CD4-positive, alpha-beta T cell (primary cell): ENCODE results near the gene SP1. TPM values are rescaled to one million over a fixed set of nuclear protein-coding genes. Genes with fewer than 3 reads are reported as not detected.

Experiments
- ATAC-seq: fragments of 200-7000 bp; cut with Tn5 transposase; one replicate; pipeline ENCODE4 v1.10.0; 2022; ENCODE audit warnings: mild to moderate bottlenecking; ENCODE audit not compliant: poor library complexity
- CTCF ChIA-PET: fragments of 350-600 bp; sonication (Branson Sonifier 250); formaldehyde crosslinking; loops from one replicate; lab custom pipeline; 2021; ENCODE audit warnings: antibody characterized with exemption, inconsistent platforms; lab: Charles Lee
- POLR2A ChIA-PET: fragments of 350-600 bp; sonication (Branson Sonifier 250); formaldehyde crosslinking; loops from one replicate; lab custom pipeline; 2021; ENCODE audit warnings: antibody characterized with exemption, inconsistent platforms; lab: Charles Lee
- DNase-seq, 14 experiments: peaks; one replicate each; pipeline ENCODE4 v3.0.0-alpha.2; 2013 to 2020; ENCODE audit warnings: mixed read lengths in 2 of 14
- H3K27ac ChIP-seq, 2 donors: one replicate each; pipeline versions ENCODE4 v1.5.1 to v1.7.0; 2013; ENCODE audit warnings: low read length in 2 of 2, low read depth in 1 of 2, mild to moderate bottlenecking in 1 of 2
- H3K27me3 ChIP-seq, 2 experiments: 1 replicate in 1 of 2; 2 replicates in 1 of 2; pipeline versions ENCODE4 v1.6.1 to v1.7.0; 2013; ENCODE audit warnings: low read length in 2 of 2, control low read depth in 1 of 2, mild to moderate bottlenecking in 1 of 2, moderate library complexity in 1 of 2; ENCODE audit not compliant: insufficient read depth in 2 of 2, control insufficient read depth in 1 of 2
- H3K36me3 ChIP-seq: one replicate; pipeline ENCODE4 v1.6.1; 2013; ENCODE audit warnings: low read length, control low read depth; ENCODE audit not compliant: insufficient read depth
- H3K4me1 ChIP-seq: one replicate; pipeline ENCODE4 v1.6.1; 2013; ENCODE audit warnings: low read length, control low read depth; ENCODE audit not compliant: insufficient read depth
- H3K4me3 ChIP-seq: one replicate; pipeline ENCODE4 v1.5.1; 2013; ENCODE audit warnings: mild to moderate bottlenecking, low read length, moderate library complexity
- H3K9me3 ChIP-seq, 2 experiments: 1 replicate in 1 of 2; 2 replicates in 1 of 2; pipeline versions ENCODE4 v1.6.1 to v1.7.0; 2013; ENCODE audit warnings: low read length in 2 of 2, mild to moderate bottlenecking in 2 of 2, control low read depth in 1 of 2, moderate library complexity in 1 of 2; ENCODE audit not compliant: control insufficient read depth in 1 of 2, insufficient read depth in 1 of 2
- H3K27ac Mint-ChIP-seq: one replicate; pipeline ENCODE4 v1.8.0; 2020; ENCODE audit warnings: mixed read lengths
- H3K27me3 Mint-ChIP-seq: one replicate; pipeline ENCODE4 v1.8.0; 2021; ENCODE audit warnings: mixed read lengths
- H3K36me3 Mint-ChIP-seq: one replicate; pipeline ENCODE4 v1.8.0; 2021; ENCODE audit warnings: low read depth, mixed read lengths
- H3K4me1 Mint-ChIP-seq: one replicate; pipeline ENCODE4 v1.8.0; 2021; ENCODE audit warnings: low read depth, mixed read lengths
- H3K4me3 Mint-ChIP-seq: one replicate; pipeline ENCODE4 v1.8.0; 2020; ENCODE audit warnings: mild to moderate bottlenecking, mixed read lengths
- H3K9me3 Mint-ChIP-seq: one replicate; pipeline ENCODE4 v1.8.0; 2020; ENCODE audit warnings: mixed read lengths
- CTCF ChIP-seq: fragments of 200-600 bp; IDR thresholded peaks from one replicate; pipeline ENCODE4 v1.8.0; 2022; ENCODE audit warnings: antibody characterized with exemption, mild to moderate bottlenecking
- intact Hi-C, 2 experiments: fragments of 100-400 bp; cut with DNase I in 1 of 2; cut with micrococcal nuclease in 1 of 2; formaldehyde crosslinking; loops; one replicate each; pipeline versions ENCODE4 v1.15.1 to v1.9.0; 2023 to 2025; cut with DNase I, micrococcal nuclease
- total RNA-seq, 174 experiments: library from RNA in 2 of 174; stranded (reverse) in 2 of 174; gene quantifications; one replicate each; pipeline ENCODE4 v1.2.3 and lab custom pipeline; 2021 to 2026

The SP1 gene
- total RNA-seq, 2 experiments from 2014 or later, result 42.3 to 43.3 TPM

- POLR2A ChIA-PET, result interaction anchor here (0.8 to 1.8 kb wide), 2 partner anchors 124 to 1226 kb away, joined by 4 to 5 read pairs; partner anchors contain the start of gene TARBP2
- peaks cover 37% of the 10 kb centered on the region for H3K4me1 ChIP-seq
- H3K4me3 ChIP-seq, result no peak overlapping the region
- Mint-ChIP-seq H3K27ac (no peak overlapping the region), H3K4me3 (peak overlapping the region; percentile 5), H3K36me3 (peaks cover 11% of the 10 kb centered on the region), H3K9me3 (no peaks in the 10 kb centered on the region), H3K4me1 (peaks cover 24% of the 10 kb centered on the region), H3K27me3 (no peaks in the 10 kb centered on the region)
- no peaks in the 10 kb centered on the region for H3K9me3 ChIP-seq
- peaks cover 6% of the 10 kb centered on the region for H3K36me3 ChIP-seq
- ATAC-seq (no peak), DNase-seq (no peak)
- CTCF ChIA-PET, result interaction anchor here (1.2 kb wide), 1 partner anchor 24 kb away, joined by 3 read pairs; no protein-coding TSS in a partner anchor
- intact Hi-C loops, result no loop called here
- no peak overlapping the region for H3K27ac ChIP-seq
- H3K27me3 ChIP-seq, result no peaks in the 10 kb centered on the region
- no peak for TF ChIP-seq CTCF
Measured at GRCh38 chr12:53376747-53377146, 3.2 kb upstream of the SP1 start.

- intact Hi-C loops, result no loop called here
- H3K27me3 Mint-ChIP-seq, result no peaks in the 10 kb centered on the region
Measured at GRCh38 chr12:53378222-53378621, 1.8 kb upstream of the SP1 start.

DNA sequence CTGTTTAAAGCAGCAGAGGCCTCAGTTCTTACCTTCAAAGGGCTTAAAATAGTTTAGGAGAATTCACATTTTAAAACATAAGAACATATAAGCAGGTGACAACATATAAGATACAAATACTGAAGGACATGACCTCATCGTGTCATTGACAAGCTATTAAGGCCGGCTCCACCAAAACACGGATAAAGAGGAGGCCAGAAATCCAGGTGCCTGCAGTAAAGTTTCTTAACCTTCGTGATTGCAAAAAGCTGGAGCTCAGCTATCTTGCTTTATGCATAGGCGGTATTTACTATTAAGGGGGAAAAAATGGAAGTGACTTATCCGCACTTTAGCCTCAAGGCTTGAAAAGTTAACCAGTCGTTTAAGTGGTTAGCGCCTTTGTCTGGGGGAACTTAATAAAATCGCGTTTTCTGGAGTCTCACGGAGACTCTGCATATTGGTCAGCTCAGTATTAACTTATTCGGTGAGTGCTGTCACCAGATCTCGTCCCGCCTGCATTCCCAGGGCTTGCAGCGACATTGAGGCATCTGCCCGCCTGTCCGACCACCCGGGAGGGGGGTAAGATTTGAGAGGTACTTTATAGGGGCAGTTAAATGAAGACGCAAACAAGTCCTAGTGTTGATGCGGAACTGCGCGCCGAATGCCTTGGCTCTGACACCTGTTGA is 1.1 kb upstream of the SP1 start:
- ChIA-PET POLR2A (interaction anchor here (0.8 to 3.1 kb wide), 37 partner anchors 9 to 901 kb away, joined by 3 to 65 read pairs (median 6); partner anchors contain the start of genes AAAS, ATP5MC2, CBX5 and CSAD), CTCF (interaction anchor here (0.6 to 4.3 kb wide), 7 partner anchors 26 to 367 kb away, joined by 3 to 30 read pairs (median 6); partner anchors contain the start of gene AAAS)
- H3K4me1 ChIP-seq, result peaks cover 45% of the 10 kb centered on the region
- H3K4me1 Mint-ChIP-seq, result peaks cover 33% of the 10 kb centered on the region
- H3K27ac ChIP-seq, result peak overlapping the region; percentile 63 to 67
- DNase-seq (peak in 1 of 14 experiments; percentile 30), ATAC-seq (no peak)
- H3K4me3 Mint-ChIP-seq, result no peak overlapping the region
- H3K27me3 ChIP-seq, result no peaks in the 10 kb centered on the region
- H3K27me3 Mint-ChIP-seq, result no peaks in the 10 kb centered on the region
- H3K4me3 ChIP-seq, result peak overlapping the region; percentile 63
- no peak for TF ChIP-seq CTCF
- no peak overlapping the region for H3K27ac Mint-ChIP-seq
- H3K9me3 ChIP-seq, result no peaks in the 10 kb centered on the region
- no peaks in the 10 kb centered on the region for H3K9me3 Mint-ChIP-seq
- H3K36me3 Mint-ChIP-seq, result peaks cover 32% of the 10 kb centered on the region
- H3K36me3 ChIP-seq, result peaks cover 26% of the 10 kb centered on the region
- intact Hi-C loops, result loop anchor here in 1 of 2 experiments (1.0 kb wide), 2 partner anchors 58 to 121 kb away; partner anchors contain the start of gene AAAS

More at GRCh38 chr12:53378222-53378621, 1.8 kb upstream of the SP1 start:
- Mint-ChIP-seq H3K27ac (no peak overlapping the region), H3K4me1 (peaks cover 30% of the 10 kb centered on the region), H3K4me3 (no peak overlapping the region), H3K36me3 (peaks cover 26% of the 10 kb centered on the region), H3K9me3 (no peaks in the 10 kb centered on the region)
- H3K9me3 ChIP-seq, result no peaks in the 10 kb centered on the region
- DNase-seq (no peak), ATAC-seq (no peak)
- H3K27me3 ChIP-seq, result no peaks in the 10 kb centered on the region
- ChIA-PET POLR2A (interaction anchor here (1.7 to 3.1 kb wide), 10 partner anchors 10 to 123 kb away, joined by 5 to 65 read pairs (median 15); partner anchors contain the start of genes AAAS, MAP3K12, PFDN5 and PRR13), CTCF (interaction anchor here (2.0 to 4.3 kb wide), 3 partner anchors 25 to 44 kb away, joined by 6 to 30 read pairs (median 10); no protein-coding TSS in a partner anchor)
- peaks cover 39% of the 10 kb centered on the region for H3K4me1 ChIP-seq
- peak overlapping the region; percentile 63 to 67 for H3K27ac ChIP-seq
- no peak for TF ChIP-seq CTCF
- H3K36me3 ChIP-seq, result peaks cover 21% of the 10 kb centered on the region
- no peak overlapping the region for H3K4me3 ChIP-seq
